ENCODE data around the gene RAB11FIP2. TPM values are rescaled to one million over a fixed set of nuclear protein-coding genes. Genes with fewer than 3 reads are reported as not detected.

Gene RAB11FIP2
- total RNA-seq, 2 donors from 2014 or later = 5.7 to 8.6 TPM

GRCh38 chr10:117955176-117955575 is 91.6 kb downstream of the RAB11FIP2 start:
- intact Hi-C loops (cut with DNase I, micrococcal nuclease) = no loop called here
- no peak for DNase-seq
- no peak for ATAC-seq

Measured in left colon (tissue), 2 donors.